Activated naive CD4-positive, alpha-beta T cell treated with anti-CD3 and anti-CD28 coated beads for 36 hours (primary cell): ENCODE measurements around the gene RYR2. TPM values are rescaled to one million over a fixed set of nuclear protein-coding genes. Genes with fewer than 3 reads are reported as not detected.

Experiments used
- CTCF ChIA-PET: fragments of 350-600 bp; sonication (Branson Sonifier 250); formaldehyde crosslinking; loops from one replicate; lab custom pipeline; 2021; ENCODE audit warnings: antibody characterized with exemption; lab: Charles Lee
- DNase-seq: peaks from one replicate; pipeline ENCODE4 v3.0.0-alpha.2; 2020
- H3K27ac Mint-ChIP-seq: one replicate; pipeline ENCODE4 v1.8.0; 2021; ENCODE audit warnings: mild to moderate bottlenecking, mixed read lengths
- H3K27me3 Mint-ChIP-seq: one replicate; pipeline ENCODE4 v1.8.0; 2021; ENCODE audit warnings: low read depth, mixed read lengths
- H3K36me3 Mint-ChIP-seq: one replicate; pipeline ENCODE4 v1.8.0; 2021; ENCODE audit warnings: low read depth, mixed read lengths
- H3K4me1 Mint-ChIP-seq: one replicate; pipeline ENCODE4 v1.8.0; 2021; ENCODE audit warnings: low read depth, mixed read lengths
- H3K4me3 Mint-ChIP-seq: one replicate; pipeline ENCODE4 v1.8.0; 2021; ENCODE audit warnings: mild to moderate bottlenecking, moderate library complexity, mixed read lengths
- H3K9me3 Mint-ChIP-seq: one replicate; pipeline ENCODE4 v1.8.0; 2021; ENCODE audit warnings: mixed read lengths
- intact Hi-C: fragments of 100-400 bp; cut with micrococcal nuclease; formaldehyde crosslinking; loops from one replicate; pipeline ENCODE4 v1.15.1; 2023
- total RNA-seq, 2 experiments: library from RNA; stranded (reverse); gene quantifications; one replicate each; pipeline ENCODE4 v1.2.3, GENCODE V29; 2021

Gene RYR2
- total RNA-seq, 2 experiments from 2014 or later: not detected

DNA sequence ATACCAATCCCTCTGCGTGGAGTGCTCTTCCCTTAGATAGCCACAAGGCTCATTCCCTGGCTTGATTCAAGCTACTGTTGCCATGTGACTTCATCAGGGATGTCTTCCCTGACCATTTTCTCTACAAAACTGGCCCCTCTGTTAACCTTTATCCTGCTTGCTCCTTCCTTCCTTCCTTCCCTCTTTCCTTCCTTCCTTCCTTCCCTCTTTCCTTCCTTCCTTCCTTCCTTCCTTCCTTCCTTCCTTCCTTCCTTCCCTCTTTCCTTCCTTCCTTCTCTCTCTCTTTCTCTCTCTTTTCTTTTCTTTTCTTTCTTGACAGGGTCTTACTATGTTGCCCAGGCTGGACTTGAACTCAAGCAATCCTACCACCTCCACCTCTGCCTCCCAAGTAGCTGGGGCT is 6.2 kb upstream of the RYR2 start:
- intact Hi-C loops: no loop called here
- Mint-ChIP-seq H3K27ac (no peak overlapping the region), H3K27me3 (peaks cover 17% of the 10 kb centered on the region), H3K36me3 (no peaks in the 10 kb centered on the region), H3K4me3 (no peak overlapping the region), H3K9me3 (no peaks in the 10 kb centered on the region), H3K4me1 (no peaks in the 10 kb centered on the region)
- CTCF ChIA-PET: interaction anchor here (0.7 kb wide), 1 partner anchor 533 kb away, joined by 5 read pairs; no protein-coding TSS in a partner anchor
- no peak for DNase-seq

GRCh38 chr1:237038211-237038610 is 3.8 kb upstream of the RYR2 start:
- CTCF ChIA-PET: no interaction called here
- peaks cover 8% of the 10 kb centered on the region for H3K4me1 Mint-ChIP-seq
- intact Hi-C loops: no loop called here

DNA sequence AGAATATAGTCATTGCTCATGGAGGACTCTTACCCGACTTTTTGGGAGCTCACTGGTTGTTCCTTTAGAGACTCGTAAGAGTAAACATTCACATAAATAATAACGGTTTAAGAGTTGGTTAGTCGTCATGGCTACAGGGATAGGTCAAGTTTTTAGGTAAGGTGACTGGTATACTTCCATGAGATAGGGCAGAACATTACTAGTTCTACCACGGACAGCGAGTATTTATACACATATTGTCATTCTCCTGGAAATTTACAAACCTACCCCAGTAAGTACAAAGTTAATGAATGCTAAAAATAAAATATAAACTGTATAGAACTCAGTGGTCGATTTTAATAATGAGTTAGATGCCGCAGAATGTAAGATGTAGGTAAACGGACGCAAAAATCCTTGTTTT is 1.2 kb upstream of the RYR2 start:
- H3K4me3 Mint-ChIP-seq: no peak overlapping the region
- DNase-seq: no peak
- H3K9me3 Mint-ChIP-seq: no peaks in the 10 kb centered on the region
- CTCF ChIA-PET: no interaction called here
- intact Hi-C loops: loop anchor here (10.0 kb wide), 3 partner anchors 286 to 524 kb away; no protein-coding TSS in a partner anchor
- peaks cover 12% of the 10 kb centered on the region for H3K4me1 Mint-ChIP-seq
- H3K27ac Mint-ChIP-seq: no peak overlapping the region
- no peaks in the 10 kb centered on the region for H3K36me3 Mint-ChIP-seq
- peaks cover 45% of the 10 kb centered on the region for H3K27me3 Mint-ChIP-seq

More at GRCh38 chr1:237038211-237038610, 3.8 kb upstream of the RYR2 start:
- no peaks in the 10 kb centered on the region for H3K36me3 Mint-ChIP-seq
- no peak overlapping the region for H3K4me3 Mint-ChIP-seq
- no peak for DNase-seq
- no peak overlapping the region for H3K27ac Mint-ChIP-seq
- no peaks in the 10 kb centered on the region for H3K9me3 Mint-ChIP-seq
- peaks cover 31% of the 10 kb centered on the region for H3K27me3 Mint-ChIP-seq

DNA sequence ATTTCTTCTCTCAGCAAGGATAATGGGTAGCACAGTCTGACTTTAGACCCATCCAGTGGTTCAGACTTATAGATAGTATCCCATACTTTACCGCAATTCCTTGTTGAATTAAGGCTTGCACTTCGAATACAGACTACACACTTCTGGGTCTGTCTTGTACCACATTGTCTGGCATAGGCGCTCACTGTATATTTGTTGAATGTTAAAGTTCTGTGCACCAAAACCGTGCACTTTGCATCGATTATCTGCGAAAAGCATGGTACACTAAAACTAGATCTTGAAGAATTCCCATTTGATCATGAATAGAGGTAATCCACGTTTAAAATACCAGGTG is 556 bp upstream of the RYR2 start:
- Mint-ChIP-seq H3K27me3 (peaks cover 47% of the 10 kb centered on the region), H3K4me1 (peaks cover 12% of the 10 kb centered on the region), H3K36me3 (no peaks in the 10 kb centered on the region), H3K4me3 (peak overlapping the region; percentile 3), H3K9me3 (no peaks in the 10 kb centered on the region), H3K27ac (no peak overlapping the region)
- intact Hi-C loops: loop anchor here (10.0 kb wide), 3 partner anchors 287 to 523 kb away; no protein-coding TSS in a partner anchor
- CTCF ChIA-PET: no interaction called here
- DNase-seq: no peak

DNA sequence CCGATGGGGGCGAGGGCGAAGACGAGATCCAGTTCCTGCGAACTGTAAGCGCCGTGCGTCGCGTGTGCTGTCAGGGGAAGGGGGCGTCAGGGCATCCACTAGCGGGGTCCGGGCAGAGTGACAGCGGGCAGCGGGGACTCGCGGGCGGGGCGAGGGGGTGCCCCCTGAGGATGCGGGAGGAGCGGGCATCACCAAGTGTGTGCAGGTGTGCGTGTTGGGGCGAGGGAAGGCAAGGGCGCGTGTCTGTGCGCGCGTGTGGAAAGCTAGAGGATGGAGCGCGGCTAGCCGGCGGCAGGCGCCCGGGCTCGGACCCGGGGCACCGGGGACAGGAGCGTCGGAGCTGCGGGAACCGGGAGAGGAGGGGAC is 525 bp downstream of the RYR2 start:
- intact Hi-C loops: loop anchor here (10.0 kb wide), 3 partner anchors 288 to 522 kb away; no protein-coding TSS in a partner anchor
- no peaks in the 10 kb centered on the region for H3K9me3 Mint-ChIP-seq
- no peak overlapping the region for H3K4me3 Mint-ChIP-seq
- H3K27ac Mint-ChIP-seq: no peak overlapping the region
- peaks cover 47% of the 10 kb centered on the region for H3K27me3 Mint-ChIP-seq
- CTCF ChIA-PET: no interaction called here
- H3K4me1 Mint-ChIP-seq: peaks cover 12% of the 10 kb centered on the region
- no peak for DNase-seq
- H3K36me3 Mint-ChIP-seq: no peaks in the 10 kb centered on the region

- no peak for DNase-seq
- no peaks in the 10 kb centered on the region for H3K9me3 Mint-ChIP-seq
- peaks cover 47% of the 10 kb centered on the region for H3K27me3 Mint-ChIP-seq
- H3K27ac Mint-ChIP-seq: no peak overlapping the region
- no peak overlapping the region for H3K4me3 Mint-ChIP-seq
- CTCF ChIA-PET: no interaction called here
- H3K36me3 Mint-ChIP-seq: no peaks in the 10 kb centered on the region
- peaks cover 12% of the 10 kb centered on the region for H3K4me1 Mint-ChIP-seq
- intact Hi-C loops: loop anchor here (10.0 kb wide), 3 partner anchors 288 to 522 kb away; no protein-coding TSS in a partner anchor
Measured at GRCh38 chr1:237042892-237043576, 1.1 kb downstream of the RYR2 start.

GRCh38 chr1:237043846-237044636 is 2.1 kb downstream of the RYR2 start:
- no peaks in the 10 kb centered on the region for H3K9me3 Mint-ChIP-seq
- intact Hi-C loops: loop anchor here (10.0 kb wide), 3 partner anchors 289 to 521 kb away; no protein-coding TSS in a partner anchor
- peaks cover 12% of the 10 kb centered on the region for H3K4me1 Mint-ChIP-seq
- CTCF ChIA-PET: no interaction called here
- no peak overlapping the region for H3K27ac Mint-ChIP-seq
- H3K27me3 Mint-ChIP-seq: peaks cover 42% of the 10 kb centered on the region
- no peak for DNase-seq
- no peaks in the 10 kb centered on the region for H3K36me3 Mint-ChIP-seq
- no peak overlapping the region for H3K4me3 Mint-ChIP-seq

GRCh38 chr1:237045278-237046016 is 3.5 kb downstream of the RYR2 start:
- Mint-ChIP-seq H3K36me3 (no peaks in the 10 kb centered on the region), H3K4me3 (no peak overlapping the region), H3K27me3 (peaks cover 46% of the 10 kb centered on the region), H3K9me3 (no peaks in the 10 kb centered on the region), H3K27ac (no peak overlapping the region), H3K4me1 (peaks cover 12% of the 10 kb centered on the region)
- CTCF ChIA-PET: no interaction called here
- no peak for DNase-seq
- intact Hi-C loops: loop anchor here (10.0 kb wide), 3 partner anchors 291 to 519 kb away; no protein-coding TSS in a partner anchor

- no peaks in the 10 kb centered on the region for H3K4me1 Mint-ChIP-seq
- no peaks in the 10 kb centered on the region for H3K9me3 Mint-ChIP-seq
- no peak overlapping the region for H3K4me3 Mint-ChIP-seq
- no peaks in the 10 kb centered on the region for H3K36me3 Mint-ChIP-seq
- no peak for DNase-seq
- H3K27ac Mint-ChIP-seq: no peak overlapping the region
- intact Hi-C loops: loop anchor here (10.0 kb wide), 3 partner anchors 294 to 516 kb away; no protein-coding TSS in a partner anchor
- CTCF ChIA-PET: no interaction called here
- H3K27me3 Mint-ChIP-seq: peaks cover 24% of the 10 kb centered on the region
Measured at GRCh38 chr1:237048803-237049202, 6.8 kb downstream of the RYR2 start.

DNA sequence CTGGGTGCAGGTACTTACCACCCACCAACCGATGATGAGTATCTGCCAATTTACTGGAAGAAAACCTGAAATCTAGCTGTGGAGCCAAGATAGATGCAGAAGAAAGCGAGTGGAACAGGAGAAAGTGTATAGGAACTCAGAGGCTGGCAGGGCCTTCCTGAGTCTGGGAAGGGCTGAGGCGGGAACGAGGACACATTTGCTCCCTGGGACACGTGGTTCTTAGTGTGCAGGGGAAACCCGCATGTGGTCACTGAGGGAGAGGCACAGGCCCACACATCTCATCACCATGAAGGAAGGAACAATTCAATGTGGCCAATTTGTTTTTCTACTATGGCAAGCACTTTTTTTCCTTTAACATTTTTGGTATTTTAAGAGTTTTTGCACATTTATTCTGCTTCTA is 8.2 kb downstream of the RYR2 start:
- CTCF ChIA-PET: interaction anchor here (0.7 kb wide), 1 partner anchor 16 kb away, joined by 3 read pairs; no protein-coding TSS in a partner anchor
- no peaks in the 10 kb centered on the region for H3K9me3 Mint-ChIP-seq
- no peak overlapping the region for H3K27ac Mint-ChIP-seq
- no peak for DNase-seq
- no peaks in the 10 kb centered on the region for H3K4me1 Mint-ChIP-seq
- no peaks in the 10 kb centered on the region for H3K36me3 Mint-ChIP-seq
- no peak overlapping the region for H3K4me3 Mint-ChIP-seq
- peaks cover 24% of the 10 kb centered on the region for H3K27me3 Mint-ChIP-seq
- intact Hi-C loops: no loop called here

GRCh38 chr1:237050915-237051314 is 8.9 kb downstream of the RYR2 start:
- intact Hi-C loops: no loop called here
- H3K36me3 Mint-ChIP-seq: no peaks in the 10 kb centered on the region
- H3K27ac Mint-ChIP-seq: no peak overlapping the region
- no peaks in the 10 kb centered on the region for H3K9me3 Mint-ChIP-seq
- H3K4me3 Mint-ChIP-seq: no peak overlapping the region
- H3K27me3 Mint-ChIP-seq: peaks cover 24% of the 10 kb centered on the region
- DNase-seq: no peak
- CTCF ChIA-PET: no interaction called here
- H3K4me1 Mint-ChIP-seq: no peaks in the 10 kb centered on the region

DNA sequence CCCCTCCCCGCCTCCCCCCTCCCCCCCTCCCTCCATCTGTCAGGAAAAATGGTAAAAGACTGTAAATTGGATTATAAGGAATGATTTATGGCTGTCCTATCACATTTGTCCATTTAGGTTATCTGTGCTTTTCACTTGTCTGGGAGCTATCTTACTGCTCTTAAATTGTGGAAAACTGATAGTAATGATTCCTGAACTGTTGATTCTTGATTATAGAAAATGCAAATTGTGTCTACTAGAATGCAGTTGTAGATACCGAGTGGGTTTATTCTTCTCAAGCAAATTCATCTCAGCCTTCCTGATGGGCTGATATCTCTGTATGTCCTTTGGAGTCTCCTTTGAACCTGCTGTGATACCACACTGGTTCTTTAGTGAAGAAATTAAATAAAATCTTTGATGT is 12.3 kb downstream of the RYR2 start:
- Mint-ChIP-seq H3K27ac (no peak overlapping the region), H3K36me3 (no peaks in the 10 kb centered on the region), H3K9me3 (no peaks in the 10 kb centered on the region), H3K27me3 (peaks cover 23% of the 10 kb centered on the region), H3K4me3 (no peak overlapping the region), H3K4me1 (no peaks in the 10 kb centered on the region)
- CTCF ChIA-PET: no interaction called here
- intact Hi-C loops: no loop called here
- DNase-seq: no peak
